Measurements from ENCODE around the gene SH2D3C. TPM values are rescaled to one million over a fixed set of nuclear protein-coding genes. Genes with fewer than 3 reads are reported as not detected.

The SH2D3C gene
- total and polyA plus RNA-seq, 9 of the 15 experiments (the other 6 are each of a cell fraction or from before 2014, with no cell fraction given), result 0.03 to 1.2 (median 0.22) TPM; not detected in 1

- TF ChIP-seq ZBTB11 (CRISPR knock-in tag; IDR thresholded peaks at IDR 0.05), result peak in 1 of 3 experiments; percentile 76; a peak in 2 of 6 replicates
- TF ChIP-seq MAFF (IDR thresholded peaks at IDR 0.05; ENCODE audit: low read length), result no peak
- 0 out of 2 replicates have a peak, but pooled peaks have one; percentile 31 for TF ChIP-seq ZNF134 (CRISPR knock-in tag; conservative IDR thresholded peaks at IDR 0.05)
- peak; percentile 55 for TF ChIP-seq TAF1 (IDR thresholded peaks at IDR 0.05; ENCODE audit: control insufficient read depth, extremely low read depth, insufficient read depth, low read length, severe bottlenecking)
- peak; percentile 82 for TF ChIP-seq EP400 (IDR thresholded peaks at IDR 0.05)
- TF ChIP-seq AFF4 (CRISPR knock-in tag; IDR thresholded peaks at IDR 0.05), result peak; percentile 94
- TF ChIP-seq FOXP1 (CRISPR knock-in tag; IDR thresholded peaks at IDR 0.05), result peak; percentile 88
- no peak for TF ChIP-seq ZFP91 (CRISPR knock-in tag; IDR thresholded peaks at IDR 0.05)
- peak; percentile 72; the same call in 1 of the 2 replicates for TF ChIP-seq TCF15 (CRISPR knock-in tag; IDR thresholded peaks at IDR 0.05)
- TF ChIP-seq POLR2H (tag; IDR thresholded peaks at IDR 0.05; ENCODE audit: low read depth), result peak; percentile 89
- TF ChIP-seq ZNF518B (CRISPR knock-in tag; IDR thresholded peaks at IDR 0.05), result no peak
These were observed 79.3 kb downstream of the SH2D3C start (continued) for GRCh38 chr9:127698985-127699670.

All from K562 (cell line).